GM19397 (cell line): ENCODE results near the gene F7.
"Not testable (repeated sequence)": the region's sequence is repeated elsewhere in the genome, so short reads cannot be mapped to it uniquely, and the experiment has no call there.

Experiments used
- ATAC-seq: cut with Tn5 transposase; IDR thresholded peaks from one replicate; pipeline ENCODE4 v1.9.1; 2021; ENCODE audit warnings: mild to moderate bottlenecking, moderate library complexity; ENCODE audit not compliant: unreplicated experiment

The F7 gene

GRCh38 chr13:113105032-113105920, at the start of gene F7:
TSS of gene F7 (plus strand) at chr13:113105791. CDS start at chr13:113105842, 51 bp downstream.
- ATAC-seq = no peak

- no peak for ATAC-seq
Measured at GRCh38 chr13:113057084-113057483, 48.5 kb upstream of the F7 start.

- not testable (repeated sequence) for ATAC-seq
Measured at GRCh38 chr13:113057559-113057958, 48.0 kb upstream of the F7 start.

GRCh38 chr13:113058129-113058987, 47.2 kb upstream of the F7 start:
- ATAC-seq = no peak

- no peak for ATAC-seq
Measured at GRCh38 chr13:113058988-113059850, 46.4 kb upstream of the F7 start.

GRCh38 chr13:113059891-113060290, 45.7 kb upstream of the F7 start:
- ATAC-seq = no peak

GRCh38 chr13:113060557-113061270, 44.9 kb upstream of the F7 start:
- no peak for ATAC-seq

- no peak for ATAC-seq
Measured at GRCh38 chr13:113061271-113061625, 44.3 kb upstream of the F7 start.

GRCh38 chr13:113061796-113062425, 43.7 kb upstream of the F7 start:
- ATAC-seq = no peak

GRCh38 chr13:113062691-113063090, 42.9 kb upstream of the F7 start:
- no peak for ATAC-seq

GRCh38 chr13:113063091-113063491, 42.5 kb upstream of the F7 start:
- ATAC-seq = no peak

GRCh38 chr13:113064000-113064533, 41.5 kb upstream of the F7 start:
- no peak for ATAC-seq

- no peak for ATAC-seq
Measured at GRCh38 chr13:113064534-113065405, 40.8 kb upstream of the F7 start.

GRCh38 chr13:113065406-113066141, 40.0 kb upstream of the F7 start:
- no peak for ATAC-seq

GRCh38 chr13:113066142-113066455, 39.5 kb upstream of the F7 start:
- no peak for ATAC-seq

- ATAC-seq = no peak
Measured at GRCh38 chr13:113066746-113067145, 38.8 kb upstream of the F7 start.

- no peak for ATAC-seq
Measured at GRCh38 chr13:113069861-113070805, 35.5 kb upstream of the F7 start.
